A673 (cell line): ENCODE data around the gene SCN4B. TPM values are rescaled to one million over a fixed set of nuclear protein-coding genes. Genes with fewer than 3 reads are reported as not detected.

Experiments used
- BruUV-seq: library from RNA; stranded (reverse); fragments of 400-500 nt; replicated peaks from 2 replicates; lab custom pipeline; 2021; lab: Mats Ljungman, UMichigan
- CTCF ChIA-PET: fragments of 300-600 bp; sonication (Branson Sonifier 250); formaldehyde crosslinking; loops from one replicate; lab custom pipeline; 2022; ENCODE audit warnings: antibody characterized with exemption; lab: Charles Lee
- POLR2A ChIA-PET: fragments of 300-600 bp; sonication (Branson Sonifier 250); formaldehyde crosslinking; loops from one replicate; lab custom pipeline; 2022; ENCODE audit warnings: antibody characterized with exemption; ENCODE audit not compliant: low non-redundant PET; lab: Charles Lee
- DNase-seq: peaks from one replicate; pipeline ENCODE4 v3.0.0-alpha.2; 2015; ENCODE audit warnings: low spot score
- H3K27ac ChIP-seq: fragments of 200-600 bp; sonication (generic); 2 replicates; pipeline ENCODE4 v1.5.1; 2016; ENCODE audit warnings: mixed run types, low read depth, mild to moderate bottlenecking, mixed read lengths, antibody characterized with exemption, low read length; ENCODE audit not compliant: poor library complexity, severe bottlenecking
- H3K27me3 ChIP-seq: fragments of 200-600 bp; sonication (generic); replicated peaks from 2 replicates; pipeline ENCODE4 v1.6.1; 2017; ENCODE audit warnings: mixed run types, low read depth, mild to moderate bottlenecking, mixed read lengths, antibody characterized with exemption, low read length; ENCODE audit not compliant: insufficient read depth, poor library complexity
- H3K36me3 ChIP-seq: fragments of 200-600 bp; sonication (generic); 2 replicates; pipeline ENCODE4 v1.6.1; 2016; ENCODE audit warnings: mixed run types, mild to moderate bottlenecking, mixed read lengths, antibody characterized with exemption, low read length; ENCODE audit not compliant: insufficient read depth, poor library complexity, severe bottlenecking
- H3K4me1 ChIP-seq: fragments of 200-600 bp; sonication (generic); 2 replicates; pipeline ENCODE4 v1.6.1; 2017; ENCODE audit warnings: mixed run types, mild to moderate bottlenecking, mixed read lengths, antibody characterized with exemption, low read length; ENCODE audit not compliant: insufficient read depth, poor library complexity, severe bottlenecking
- H3K4me3 ChIP-seq: fragments of 200-600 bp; sonication (generic); 2 replicates; pipeline ENCODE4 v1.5.1; 2016; ENCODE audit warnings: low read depth, mixed run types, mild to moderate bottlenecking, mixed read lengths, low read length; ENCODE audit not compliant: poor library complexity, severe bottlenecking
- H3K9me3 ChIP-seq: fragments of 200-600 bp; sonication (generic); 2 replicates; pipeline ENCODE4 v1.6.1; 2016; ENCODE audit warnings: mixed run types, low read depth, mild to moderate bottlenecking, mixed read lengths, antibody characterized with exemption, low read length; ENCODE audit not compliant: poor library complexity, severe bottlenecking
- EZH2 ChIP-seq: fragments of 200-600 bp; sonication (generic); IDR thresholded peaks from 2 replicates; pipeline ENCODE4 v1.6.1; 2017; ENCODE audit warnings: borderline replicate concordance, low read depth, mild to moderate bottlenecking, mixed read lengths, antibody characterized with exemption, low read length; ENCODE audit not compliant: poor library complexity, severe bottlenecking
- intact Hi-C: fragments of 100-400 bp; cut with micrococcal nuclease; formaldehyde crosslinking; loops from one replicate; pipeline ENCODE4 v1.10.0; 2022; ENCODE audit not compliant: unreplicated experiment
- total RNA-seq: library from RNA; stranded (reverse); gene quantifications from 2 replicates; pipeline ENCODE4 v1.2.3, GENCODE V29; 2021
- TF ChIP-seq, protein P1 (sequence below): fragments of 300-800, 200-600 bp; sonication (generic); conservative IDR thresholded peaks from 2 replicates; pipeline ENCODE4 v1.5.1; 2017; ENCODE audit warnings: low read depth, mild to moderate bottlenecking, antibody characterized with exemption, low read length, moderate library complexity, mixed read lengths

The SCN4B gene
- total RNA-seq, 1 experiment from 2014 or later = 1.8 TPM

DNA sequence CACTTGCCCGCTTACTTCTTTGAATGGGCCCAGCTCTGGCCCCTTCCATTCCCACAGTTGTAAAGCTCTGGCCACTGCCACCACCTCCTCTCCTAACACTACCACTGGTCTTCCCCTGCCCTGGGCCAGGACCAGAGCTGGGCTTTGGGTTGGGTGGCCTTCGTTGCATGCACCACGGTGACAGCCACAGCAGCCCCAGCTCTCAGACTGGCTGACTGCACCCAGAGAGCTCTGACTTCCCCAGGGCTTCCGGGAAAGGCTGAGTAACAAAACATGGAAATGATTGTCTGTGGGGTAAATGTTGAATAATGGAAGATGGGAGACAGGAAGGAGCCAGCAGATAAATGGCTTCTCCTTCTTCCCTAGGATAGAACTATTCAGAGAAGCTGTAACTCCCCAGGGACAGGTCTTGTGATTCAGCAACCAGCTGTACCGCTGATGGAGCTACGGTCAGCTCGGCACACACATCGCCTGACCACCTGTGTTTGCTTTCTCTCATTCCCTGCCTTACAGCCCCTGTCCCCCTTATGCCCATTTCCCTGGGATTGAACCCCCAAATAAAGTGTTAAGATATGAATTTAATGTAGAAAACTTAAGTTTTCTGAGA, 27.6 kb downstream of the SCN4B start:
- H3K4me3 ChIP-seq = no peak overlapping the region
- no peaks in the 10 kb centered on the region for H3K36me3 ChIP-seq
- POLR2A ChIA-PET = no interaction called here
- CTCF ChIA-PET = no interaction called here
- no peaks in the 10 kb centered on the region for H3K9me3 ChIP-seq
- no peaks in the 10 kb centered on the region for H3K4me1 ChIP-seq
- no peak for TF ChIP-seq EZH2
- TF ChIP-seq, protein P1, sequence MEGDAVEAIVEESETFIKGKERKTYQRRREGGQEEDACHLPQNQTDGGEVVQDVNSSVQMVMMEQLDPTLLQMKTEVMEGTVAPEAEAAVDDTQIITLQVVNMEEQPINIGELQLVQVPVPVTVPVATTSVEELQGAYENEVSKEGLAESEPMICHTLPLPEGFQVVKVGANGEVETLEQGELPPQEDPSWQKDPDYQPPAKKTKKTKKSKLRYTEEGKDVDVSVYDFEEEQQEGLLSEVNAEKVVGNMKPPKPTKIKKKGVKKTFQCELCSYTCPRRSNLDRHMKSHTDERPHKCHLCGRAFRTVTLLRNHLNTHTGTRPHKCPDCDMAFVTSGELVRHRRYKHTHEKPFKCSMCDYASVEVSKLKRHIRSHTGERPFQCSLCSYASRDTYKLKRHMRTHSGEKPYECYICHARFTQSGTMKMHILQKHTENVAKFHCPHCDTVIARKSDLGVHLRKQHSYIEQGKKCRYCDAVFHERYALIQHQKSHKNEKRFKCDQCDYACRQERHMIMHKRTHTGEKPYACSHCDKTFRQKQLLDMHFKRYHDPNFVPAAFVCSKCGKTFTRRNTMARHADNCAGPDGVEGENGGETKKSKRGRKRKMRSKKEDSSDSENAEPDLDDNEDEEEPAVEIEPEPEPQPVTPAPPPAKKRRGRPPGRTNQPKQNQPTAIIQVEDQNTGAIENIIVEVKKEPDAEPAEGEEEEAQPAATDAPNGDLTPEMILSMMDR = no peak
- BruUV-seq = no TSS peak
- intact Hi-C loops = no loop called here
- no peaks in the 10 kb centered on the region for H3K27me3 ChIP-seq
- no peak overlapping the region for H3K27ac ChIP-seq
- peak; percentile 35 for DNase-seq

DNA sequence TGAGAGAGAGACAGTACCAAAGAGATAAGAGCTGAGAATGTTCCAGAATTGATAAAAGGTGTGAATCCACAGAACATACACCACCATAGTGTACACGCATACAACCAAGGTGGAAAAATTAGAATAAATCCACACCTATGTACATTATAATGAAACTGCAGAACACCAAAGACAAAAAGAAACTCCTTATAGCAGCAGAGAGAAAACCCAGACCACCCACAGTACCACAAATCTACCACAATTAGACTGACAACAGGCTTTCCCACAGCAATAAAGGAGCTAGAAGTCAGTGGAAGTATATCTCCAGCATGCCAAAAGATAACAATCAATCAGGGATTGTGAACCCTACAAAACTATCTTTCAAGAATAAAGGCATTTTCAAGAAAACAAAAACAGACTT, 31.8 kb downstream of the SCN4B start:
- BruUV-seq = no TSS peak
- Histone ChIP-seq H3K36me3 (no peaks in the 10 kb centered on the region), H3K9me3 (no peaks in the 10 kb centered on the region), H3K4me1 (no peaks in the 10 kb centered on the region), H3K27ac (no peak overlapping the region), H3K27me3 (peaks cover 11% of the 10 kb centered on the region), H3K4me3 (no peak overlapping the region)
- no peak for DNase-seq
- intact Hi-C loops = no loop called here
- TF ChIP-seq, protein P1 = no peak
- TF ChIP-seq EZH2 = no peak
- CTCF ChIA-PET = no interaction called here
- POLR2A ChIA-PET = no interaction called here

DNA sequence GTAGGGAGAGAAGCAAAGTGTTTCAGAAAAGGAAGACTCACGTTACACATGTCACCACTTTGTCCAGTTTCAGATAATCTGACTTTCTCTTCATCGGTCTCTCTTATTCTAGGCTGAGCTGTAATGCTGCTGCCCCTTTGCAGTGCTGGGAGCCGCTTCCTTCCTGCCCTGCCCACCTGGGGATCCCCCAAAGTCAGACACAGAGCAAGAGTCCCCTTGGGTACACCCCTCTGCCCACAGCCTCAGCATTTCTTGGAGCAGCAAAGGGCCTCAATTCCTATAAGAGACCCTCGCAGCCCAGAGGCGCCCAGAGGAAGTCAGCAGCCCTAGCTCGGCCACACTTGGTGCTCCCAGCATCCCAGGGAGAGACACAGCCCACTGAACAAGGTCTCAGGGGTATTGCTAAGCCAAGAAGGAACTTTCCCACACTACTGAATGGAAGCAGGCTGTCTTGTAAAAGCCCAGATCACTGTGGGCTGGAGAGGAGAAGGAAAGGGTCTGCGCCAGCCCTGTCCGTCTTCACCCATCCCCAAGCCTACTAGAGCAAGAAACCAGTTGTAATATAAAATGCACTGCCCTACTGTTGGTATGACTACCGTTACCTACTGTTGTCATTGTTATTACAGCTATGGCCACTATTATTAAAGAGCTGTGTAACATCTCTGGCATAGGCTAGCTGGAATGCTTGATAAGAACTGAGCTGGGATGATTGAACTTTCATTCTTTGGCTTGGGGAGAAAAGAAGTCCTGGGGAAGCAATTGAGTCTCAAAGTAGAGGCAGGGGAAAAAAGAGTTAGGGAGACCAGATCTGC, 34.6 kb downstream of the SCN4B start:
- Histone ChIP-seq H3K4me3 (no peak overlapping the region), H3K36me3 (no peaks in the 10 kb centered on the region), H3K27me3 (peaks cover 11% of the 10 kb centered on the region), H3K27ac (no peak overlapping the region), H3K4me1 (no peaks in the 10 kb centered on the region), H3K9me3 (no peaks in the 10 kb centered on the region)
- TF ChIP-seq, protein P1 = no peak
- TF ChIP-seq EZH2 = no peak
- no TSS peak for BruUV-seq
- POLR2A ChIA-PET = no interaction called here
- DNase-seq = no peak
- CTCF ChIA-PET = interaction anchor here (0.6 kb wide), 1 partner anchor 22 kb away, joined by 4 read pairs; no protein-coding TSS in a partner anchor
- intact Hi-C loops = no loop called here
